Fibroblast of mammary gland (primary cell): ENCODE measurements around the gene CHD2.

Experiments
- DNase-seq: peaks from one replicate; pipeline ENCODE4 v3.0.0-alpha.2; 2010; ENCODE audit warnings: low read depth
- H3K4me3 ChIP-seq: 2 replicates; pipeline ENCODE4 v1.5.1; 2011; ENCODE audit warnings: low read depth, mild to moderate bottlenecking, low read length, moderate library complexity; ENCODE audit not compliant: control insufficient read depth
- CTCF ChIP-seq: conservative IDR thresholded peaks from 2 replicates; pipeline ENCODE4 v1.5.1; 2011; ENCODE audit warnings: low read depth, low read length, inconsistent platforms; ENCODE audit not compliant: control insufficient read depth, insufficient read depth

CHD2 gene

GRCh38 chr15:93051236-93052089 lies 151.3 kb downstream of the CHD2 start:
- no peak for TF ChIP-seq CTCF
- no peak for DNase-seq
- no peak overlapping the region for H3K4me3 ChIP-seq

GRCh38 chr15:93052090-93052879 lies 152.2 kb downstream of the CHD2 start:
- DNase-seq, result no peak
- no peak overlapping the region for H3K4me3 ChIP-seq
- no peak for TF ChIP-seq CTCF

GRCh38 chr15:93055211-93055610 lies 155.1 kb downstream of the CHD2 start:
- no peak for TF ChIP-seq CTCF
- no peak for DNase-seq
- no peak overlapping the region for H3K4me3 ChIP-seq

- no peak for DNase-seq
- no peak for TF ChIP-seq CTCF
- H3K4me3 ChIP-seq, result no peak overlapping the region
These were observed 156.7 kb downstream of the CHD2 start for GRCh38 chr15:93056836-93057235.

GRCh38 chr15:93057618-93058017 lies 157.5 kb downstream of the CHD2 start:
- no peak overlapping the region for H3K4me3 ChIP-seq
- TF ChIP-seq CTCF, result no peak
- DNase-seq, result no peak

- TF ChIP-seq CTCF, result no peak
- DNase-seq, result no peak
- H3K4me3 ChIP-seq, result no peak overlapping the region
These were observed 158.0 kb downstream of the CHD2 start for GRCh38 chr15:93058128-93058527.
